HepG2 (cell line): Measurements from ENCODE around the gene SNX3. TPM values are rescaled to one million over a fixed set of nuclear protein-coding genes. Genes with fewer than 3 reads are reported as not detected.

Experiments used
- CREB1 ChIP-seq, 2 experiments: fragments of 450-650 bp in 1 of 2; IDR thresholded peaks; 2 replicates each; pipeline ENCODE4 v1.6.1; 2016 to 2017; ENCODE audit warnings: control low read depth in 1 of 2, mild to moderate bottlenecking in 1 of 2, missing compliant biosample characterization in 1 of 2, missing genetic modification characterization in 1 of 2
- ELF4 ChIP-seq: sonication (generic); formaldehyde crosslinking; IDR thresholded peaks from 2 replicates; pipeline ENCODE4 v1.5.0; 2020; ENCODE audit warnings: missing genetic modification reagents, mild to moderate bottlenecking, moderate library complexity, borderline replicate concordance
- FOXK1 ChIP-seq: sonication (generic); formaldehyde crosslinking; IDR thresholded peaks from 2 replicates; pipeline ENCODE4 v1.4.0; 2020; ENCODE audit warnings: low read depth, missing genetic modification reagents, borderline replicate concordance
- RARA ChIP-seq: IDR thresholded peaks from 2 replicates; pipeline ENCODE4 v1.6.1; 2016; ENCODE audit warnings: missing genetic modification reagents, missing compliant biosample characterization
- RBAK ChIP-seq: sonication (generic); formaldehyde crosslinking; IDR thresholded peaks from 2 replicates; pipeline ENCODE4 v1.5.1; 2020; ENCODE audit warnings: mild to moderate bottlenecking, missing genetic modification reagents
- SMYD3 ChIP-seq: sonication (generic); formaldehyde crosslinking; IDR thresholded peaks from 2 replicates; pipeline ENCODE4 v1.8.1; 2023; ENCODE audit warnings: mild to moderate bottlenecking, missing genetic modification reagents
- SOX13 ChIP-seq, 3 experiments: fragments of 450-650 bp in 1 of 3; sonication (generic) in 1 of 3; formaldehyde crosslinking in 1 of 3; IDR thresholded peaks in 2 of 3; conservative IDR thresholded peaks in 1 of 3; 2 replicates each; pipeline versions ENCODE4 v1.5.0 to v1.6.1; 2016 to 2020; ENCODE audit warnings: antibody characterized with exemption in 1 of 3, mild to moderate bottlenecking in 1 of 3, missing compliant biosample characterization in 1 of 3, missing genetic modification reagents in 1 of 3, moderate library complexity in 1 of 3
- YEATS4 ChIP-seq: sonication (generic); formaldehyde crosslinking; IDR thresholded peaks from 2 replicates; pipeline ENCODE4 v1.4.0; 2020; ENCODE audit warnings: missing genetic modification reagents, borderline replicate concordance
- ZBTB7A ChIP-seq: sonication (generic); formaldehyde crosslinking; IDR thresholded peaks from 2 replicates; pipeline ENCODE4 v1.8.0; 2022; ENCODE audit warnings: mild to moderate bottlenecking, missing genetic modification reagents
- ZNF556 ChIP-seq: sonication (generic); formaldehyde crosslinking; IDR thresholded peaks from 2 replicates; pipeline ENCODE4 v1.4.0; 2020; ENCODE audit warnings: mild to moderate bottlenecking, missing genetic modification reagents, borderline replicate concordance
- ZNF558 ChIP-seq: sonication (generic); formaldehyde crosslinking; IDR thresholded peaks from 2 replicates; pipeline ENCODE4 v1.9.0; 2022; ENCODE audit warnings: mild to moderate bottlenecking, missing genetic modification reagents, borderline replicate concordance
- polyA plus RNA-seq, 8 experiments: library from polyadenylated mRNA; depleted of rRNA in 3 of 8; stranded (reverse) in 7 of 8; unstranded in 1 of 8; fragments of >200 nt; fragmentation: Illumina TruSeq in 4 of 8; extraction: Trizol in 4 of 8; gene quantifications; 2 replicates each; pipeline versions ENCODE4 v1.2.1 to v1.2.3, GENCODE V29; 2011 to 2016; ENCODE audit warnings: low read depth in 4 of 8, missing spikeins in 1 of 8, mixed read lengths in 1 of 8; ENCODE audit not compliant: insufficient read depth in 1 of 8
- total RNA-seq, 5 experiments: library from RNA; depleted of rRNA; stranded (reverse); fragments of >200 nt; fragmentation: Illumina TruSeq; extraction: Trizol; gene quantifications; 2 replicates each; pipeline ENCODE4 v1.2.3, GENCODE V29; 2016; ENCODE audit warnings: low read depth in 1 of 5
- TF ChIP-seq, protein P1 (sequence below): IDR thresholded peaks from 2 replicates; pipeline ENCODE4 v1.6.1; 2016
- TF ChIP-seq, protein P2 (sequence below): sonication (generic); formaldehyde crosslinking; IDR thresholded peaks from 2 replicates; pipeline ENCODE4 v1.4.0; 2020; ENCODE audit warnings: low read depth, missing genetic modification reagents
- TF ChIP-seq, protein P3 (sequence below): sonication (generic); formaldehyde crosslinking; IDR thresholded peaks from 2 replicates; pipeline ENCODE4 v1.4.0; 2020; ENCODE audit warnings: missing genetic modification reagents
- TF ChIP-seq, protein P4 (sequence below): sonication (generic); formaldehyde crosslinking; IDR thresholded peaks from 2 replicates; pipeline ENCODE4 v1.9.0; 2022; ENCODE audit warnings: missing genetic modification reagents, mild to moderate bottlenecking, borderline replicate concordance
- TF ChIP-seq, protein P5 (sequence below): sonication (generic); formaldehyde crosslinking; IDR thresholded peaks from 2 replicates; pipeline ENCODE4 v1.8.1; 2023; ENCODE audit warnings: missing genetic modification reagents, inconsistent platforms, borderline replicate concordance

Gene SNX3
- total and polyA plus RNA-seq, 2 of the 13 experiments (the other 11 are each of a cell fraction or from before 2014, with no cell fraction given): 84.9 to 226 TPM

DNA sequence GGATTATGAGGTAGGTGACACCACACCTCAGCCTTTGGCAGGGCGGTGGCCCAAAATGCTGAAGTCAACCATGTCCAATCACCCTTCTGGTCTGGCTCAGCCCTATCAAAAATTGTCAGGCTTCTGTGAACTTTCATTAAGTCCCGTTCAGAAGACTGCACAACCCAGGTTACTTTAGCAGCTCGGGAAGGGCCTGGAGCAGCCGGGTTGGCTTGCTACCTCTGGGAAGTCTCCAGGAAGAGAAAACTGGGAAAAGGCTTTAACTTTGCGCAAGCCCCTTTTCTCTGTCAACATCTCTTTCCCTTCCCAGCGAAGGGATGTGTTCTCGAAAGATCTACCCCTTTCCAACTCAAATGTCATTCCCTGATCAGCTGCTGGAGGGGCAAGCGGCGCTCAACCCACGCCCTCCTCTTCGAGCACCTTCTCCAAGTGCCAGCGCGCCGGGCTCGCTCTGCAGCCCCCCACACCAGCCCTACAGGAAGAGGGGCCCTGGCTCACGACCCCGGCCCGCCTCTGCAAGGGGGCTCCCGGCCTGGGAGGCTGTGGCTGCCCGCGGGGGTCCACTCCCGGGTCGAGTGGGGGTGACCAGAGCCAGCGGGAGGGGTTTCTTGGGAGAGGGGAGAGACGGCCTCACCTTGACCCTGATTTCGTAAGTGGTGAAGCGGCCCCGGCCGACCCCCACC, 573 bp downstream of the SNX3 start (continued):
- TF ChIP-seq, protein P1, sequence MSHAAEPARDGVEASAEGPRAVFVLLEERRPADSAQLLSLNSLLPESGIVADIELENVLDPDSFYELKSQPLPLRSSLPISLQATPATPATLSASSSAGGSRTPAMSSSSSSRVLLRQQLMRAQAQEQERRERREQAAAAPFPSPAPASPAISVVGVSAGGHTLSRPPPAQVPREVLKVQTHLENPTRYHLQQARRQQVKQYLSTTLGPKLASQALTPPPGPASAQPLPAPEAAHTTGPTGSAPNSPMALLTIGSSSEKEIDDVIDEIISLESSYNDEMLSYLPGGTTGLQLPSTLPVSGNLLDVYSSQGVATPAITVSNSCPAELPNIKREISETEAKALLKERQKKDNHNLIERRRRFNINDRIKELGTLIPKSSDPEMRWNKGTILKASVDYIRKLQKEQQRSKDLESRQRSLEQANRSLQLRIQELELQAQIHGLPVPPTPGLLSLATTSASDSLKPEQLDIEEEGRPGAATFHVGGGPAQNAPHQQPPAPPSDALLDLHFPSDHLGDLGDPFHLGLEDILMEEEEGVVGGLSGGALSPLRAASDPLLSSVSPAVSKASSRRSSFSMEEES: 0 out of 2 replicates have a peak, but pooled peaks have one; percentile 18
- TF ChIP-seq ELF4 (CRISPR knock-in tag): no peak
- no peak; the same call in 1 of the 2 replicates for TF ChIP-seq ZNF556 (CRISPR knock-in tag)
- no peak for TF ChIP-seq RBAK (CRISPR knock-in tag)
- TF ChIP-seq, protein P2, sequence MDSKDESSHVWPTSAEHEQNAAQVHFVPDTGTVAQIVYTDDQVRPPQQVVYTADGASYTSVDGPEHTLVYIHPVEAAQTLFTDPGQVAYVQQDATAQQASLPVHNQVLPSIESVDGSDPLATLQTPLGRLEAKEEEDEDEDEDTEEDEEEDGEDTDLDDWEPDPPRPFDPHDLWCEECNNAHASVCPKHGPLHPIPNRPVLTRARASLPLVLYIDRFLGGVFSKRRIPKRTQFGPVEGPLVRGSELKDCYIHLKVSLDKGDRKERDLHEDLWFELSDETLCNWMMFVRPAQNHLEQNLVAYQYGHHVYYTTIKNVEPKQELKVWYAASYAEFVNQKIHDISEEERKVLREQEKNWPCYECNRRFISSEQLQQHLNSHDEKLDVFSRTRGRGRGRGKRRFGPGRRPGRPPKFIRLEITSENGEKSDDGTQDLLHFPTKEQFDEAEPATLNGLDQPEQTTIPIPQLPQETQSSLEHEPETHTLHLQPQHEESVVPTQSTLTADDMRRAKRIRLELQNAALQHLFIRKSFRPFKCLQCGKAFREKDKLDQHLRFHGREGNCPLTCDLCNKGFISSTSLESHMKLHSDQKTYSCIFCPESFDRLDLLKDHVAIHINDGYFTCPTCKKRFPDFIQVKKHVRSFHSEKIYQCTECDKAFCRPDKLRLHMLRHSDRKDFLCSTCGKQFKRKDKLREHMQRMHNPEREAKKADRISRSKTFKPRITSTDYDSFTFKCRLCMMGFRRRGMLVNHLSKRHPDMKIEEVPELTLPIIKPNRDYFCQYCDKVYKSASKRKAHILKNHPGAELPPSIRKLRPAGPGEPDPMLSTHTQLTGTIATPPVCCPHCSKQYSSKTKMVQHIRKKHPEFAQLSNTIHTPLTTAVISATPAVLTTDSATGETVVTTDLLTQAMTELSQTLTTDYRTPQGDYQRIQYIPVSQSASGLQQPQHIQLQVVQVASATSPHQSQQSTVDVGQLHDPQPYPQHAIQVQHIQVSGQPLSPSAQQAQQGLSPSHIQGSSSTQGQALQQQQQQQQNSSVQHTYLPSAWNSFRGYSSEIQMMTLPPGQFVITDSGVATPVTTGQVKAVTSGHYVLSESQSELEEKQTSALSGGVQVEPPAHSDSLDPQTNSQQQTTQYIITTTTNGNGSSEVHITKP (CRISPR knock-in tag): 0 out of 2 replicates have a peak, but pooled peaks have one; percentile 13
- TF ChIP-seq CREB1 (IDR thresholded peaks at IDR 0.05): no peak
- TF ChIP-seq CREB1 (CRISPR knock-in tag; IDR thresholded peaks at IDR 0.05): 0 out of 2 replicates have a peak, but pooled peaks have one; percentile 33
- TF ChIP-seq RARA (CRISPR knock-in tag): peak; percentile 75
- TF ChIP-seq YEATS4 (CRISPR knock-in tag): no peak
- peak; percentile 10; the same call in 1 of the 2 replicates for TF ChIP-seq ZNF558 (CRISPR knock-in tag)
- peak; percentile 43; the same call in 1 of the 2 replicates for TF ChIP-seq ZBTB7A (CRISPR knock-in tag)
- TF ChIP-seq, protein P3, sequence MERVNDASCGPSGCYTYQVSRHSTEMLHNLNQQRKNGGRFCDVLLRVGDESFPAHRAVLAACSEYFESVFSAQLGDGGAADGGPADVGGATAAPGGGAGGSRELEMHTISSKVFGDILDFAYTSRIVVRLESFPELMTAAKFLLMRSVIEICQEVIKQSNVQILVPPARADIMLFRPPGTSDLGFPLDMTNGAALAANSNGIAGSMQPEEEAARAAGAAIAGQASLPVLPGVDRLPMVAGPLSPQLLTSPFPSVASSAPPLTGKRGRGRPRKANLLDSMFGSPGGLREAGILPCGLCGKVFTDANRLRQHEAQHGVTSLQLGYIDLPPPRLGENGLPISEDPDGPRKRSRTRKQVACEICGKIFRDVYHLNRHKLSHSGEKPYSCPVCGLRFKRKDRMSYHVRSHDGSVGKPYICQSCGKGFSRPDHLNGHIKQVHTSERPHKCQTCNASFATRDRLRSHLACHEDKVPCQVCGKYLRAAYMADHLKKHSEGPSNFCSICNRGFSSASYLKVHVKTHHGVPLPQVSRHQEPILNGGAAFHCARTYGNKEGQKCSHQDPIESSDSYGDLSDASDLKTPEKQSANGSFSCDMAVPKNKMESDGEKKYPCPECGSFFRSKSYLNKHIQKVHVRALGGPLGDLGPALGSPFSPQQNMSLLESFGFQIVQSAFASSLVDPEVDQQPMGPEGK (CRISPR knock-in tag): peak; percentile 29; the same call in 1 of the 2 replicates
- TF ChIP-seq, protein P4, sequence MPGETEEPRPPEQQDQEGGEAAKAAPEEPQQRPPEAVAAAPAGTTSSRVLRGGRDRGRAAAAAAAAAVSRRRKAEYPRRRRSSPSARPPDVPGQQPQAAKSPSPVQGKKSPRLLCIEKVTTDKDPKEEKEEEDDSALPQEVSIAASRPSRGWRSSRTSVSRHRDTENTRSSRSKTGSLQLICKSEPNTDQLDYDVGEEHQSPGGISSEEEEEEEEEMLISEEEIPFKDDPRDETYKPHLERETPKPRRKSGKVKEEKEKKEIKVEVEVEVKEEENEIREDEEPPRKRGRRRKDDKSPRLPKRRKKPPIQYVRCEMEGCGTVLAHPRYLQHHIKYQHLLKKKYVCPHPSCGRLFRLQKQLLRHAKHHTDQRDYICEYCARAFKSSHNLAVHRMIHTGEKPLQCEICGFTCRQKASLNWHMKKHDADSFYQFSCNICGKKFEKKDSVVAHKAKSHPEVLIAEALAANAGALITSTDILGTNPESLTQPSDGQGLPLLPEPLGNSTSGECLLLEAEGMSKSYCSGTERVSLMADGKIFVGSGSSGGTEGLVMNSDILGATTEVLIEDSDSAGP (CRISPR knock-in tag): 0 out of 2 replicates have a peak, but pooled peaks have one; percentile 33
- TF ChIP-seq FOXK1: no peak
- TF ChIP-seq, protein P5, sequence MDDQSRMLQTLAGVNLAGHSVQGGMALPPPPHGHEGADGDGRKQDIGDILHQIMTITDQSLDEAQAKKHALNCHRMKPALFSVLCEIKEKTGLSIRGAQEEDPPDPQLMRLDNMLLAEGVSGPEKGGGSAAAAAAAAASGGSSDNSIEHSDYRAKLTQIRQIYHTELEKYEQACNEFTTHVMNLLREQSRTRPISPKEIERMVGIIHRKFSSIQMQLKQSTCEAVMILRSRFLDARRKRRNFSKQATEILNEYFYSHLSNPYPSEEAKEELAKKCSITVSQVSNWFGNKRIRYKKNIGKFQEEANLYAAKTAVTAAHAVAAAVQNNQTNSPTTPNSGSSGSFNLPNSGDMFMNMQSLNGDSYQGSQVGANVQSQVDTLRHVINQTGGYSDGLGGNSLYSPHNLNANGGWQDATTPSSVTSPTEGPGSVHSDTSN (CRISPR knock-in tag): no peak
- TF ChIP-seq SOX13 (IDR thresholded peaks at IDR 0.05): no peak
- no peak for TF ChIP-seq SOX13 (CRISPR knock-in tag; conservative IDR thresholded peaks at IDR 0.05 in 1 of 2, IDR thresholded peaks at IDR 0.05 in 1 of 2)
- peak; percentile 66; the same call in 1 of the 2 replicates for TF ChIP-seq SMYD3 (CRISPR knock-in tag)
